Suprapubic skin (tissue), 3 donors: Measurements from ENCODE around the gene ARPC1B.

ENCODE experiments used
- POLR2A ChIP-seq, 2 donors: fragments of 450-650 bp; IDR thresholded peaks; one replicate each; pipeline ENCODE4 v1.6.1; 2017; ENCODE audit warnings: antibody characterized with exemption in 2 of 2, mild to moderate bottlenecking in 2 of 2, moderate library complexity in 2 of 2
- TF ChIP-seq, protein P1 (sequence below), 2 donors: fragments of 200-600 bp in 1 of 2; fragments of 450-650 bp in 1 of 2; sonication (generic) in 1 of 2; IDR thresholded peaks; one replicate each; pipeline ENCODE4 v1.5.1; 2016 to 2019; ENCODE audit warnings: antibody characterized with exemption in 2 of 2, mild to moderate bottlenecking in 1 of 2, moderate library complexity in 1 of 2

GRCh38 chr7:99386584-99387238, 12.2 kb downstream of the ARPC1B start:
- no peak for TF ChIP-seq POLR2A (IDR thresholded peaks at IDR 0.05)
- TF ChIP-seq, protein P1, sequence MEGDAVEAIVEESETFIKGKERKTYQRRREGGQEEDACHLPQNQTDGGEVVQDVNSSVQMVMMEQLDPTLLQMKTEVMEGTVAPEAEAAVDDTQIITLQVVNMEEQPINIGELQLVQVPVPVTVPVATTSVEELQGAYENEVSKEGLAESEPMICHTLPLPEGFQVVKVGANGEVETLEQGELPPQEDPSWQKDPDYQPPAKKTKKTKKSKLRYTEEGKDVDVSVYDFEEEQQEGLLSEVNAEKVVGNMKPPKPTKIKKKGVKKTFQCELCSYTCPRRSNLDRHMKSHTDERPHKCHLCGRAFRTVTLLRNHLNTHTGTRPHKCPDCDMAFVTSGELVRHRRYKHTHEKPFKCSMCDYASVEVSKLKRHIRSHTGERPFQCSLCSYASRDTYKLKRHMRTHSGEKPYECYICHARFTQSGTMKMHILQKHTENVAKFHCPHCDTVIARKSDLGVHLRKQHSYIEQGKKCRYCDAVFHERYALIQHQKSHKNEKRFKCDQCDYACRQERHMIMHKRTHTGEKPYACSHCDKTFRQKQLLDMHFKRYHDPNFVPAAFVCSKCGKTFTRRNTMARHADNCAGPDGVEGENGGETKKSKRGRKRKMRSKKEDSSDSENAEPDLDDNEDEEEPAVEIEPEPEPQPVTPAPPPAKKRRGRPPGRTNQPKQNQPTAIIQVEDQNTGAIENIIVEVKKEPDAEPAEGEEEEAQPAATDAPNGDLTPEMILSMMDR (IDR thresholded peaks at IDR 0.05), result no peak
